GM21786 (cell line): ENCODE measurements around the gene ANO6.

Experiments
- ATAC-seq: cut with Tn5 transposase; IDR thresholded peaks from one replicate; pipeline ENCODE4 v1.9.1; 2021; ENCODE audit not compliant: unreplicated experiment

Gene ANO6

GRCh38 chr12:45434094-45434493, 218.2 kb downstream of the ANO6 start:
- no peak for ATAC-seq

- no peak for ATAC-seq
Observed at GRCh38 chr12:45435945-45436710, 220.2 kb downstream of the ANO6 start.

GRCh38 chr12:45439039-45439438, 223.1 kb downstream of the ANO6 start:
- ATAC-seq: no peak

DNA sequence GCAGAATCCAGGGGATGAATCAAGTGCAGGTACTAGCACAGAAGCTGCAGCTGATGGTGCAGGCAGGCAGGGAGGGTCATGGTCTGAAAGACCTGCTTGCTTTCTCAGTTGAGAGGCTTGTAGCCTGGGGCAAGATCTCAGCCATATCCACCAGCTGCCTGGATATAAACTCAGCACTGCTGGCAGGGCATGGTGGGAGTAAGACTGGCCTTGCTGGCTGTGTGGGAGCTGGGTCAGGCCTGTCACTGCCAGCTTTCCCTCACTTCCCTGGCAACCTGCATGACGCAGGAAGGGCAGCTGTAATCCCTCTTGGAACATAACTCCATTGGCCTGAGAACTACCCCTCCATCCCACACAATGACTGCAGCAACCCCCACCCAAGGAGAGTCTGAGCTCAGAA, 230.1 kb downstream of the ANO6 start:
- no peak for ATAC-seq

- no peak for ATAC-seq
Observed at GRCh38 chr12:45458238-45458637, 242.3 kb downstream of the ANO6 start.

DNA sequence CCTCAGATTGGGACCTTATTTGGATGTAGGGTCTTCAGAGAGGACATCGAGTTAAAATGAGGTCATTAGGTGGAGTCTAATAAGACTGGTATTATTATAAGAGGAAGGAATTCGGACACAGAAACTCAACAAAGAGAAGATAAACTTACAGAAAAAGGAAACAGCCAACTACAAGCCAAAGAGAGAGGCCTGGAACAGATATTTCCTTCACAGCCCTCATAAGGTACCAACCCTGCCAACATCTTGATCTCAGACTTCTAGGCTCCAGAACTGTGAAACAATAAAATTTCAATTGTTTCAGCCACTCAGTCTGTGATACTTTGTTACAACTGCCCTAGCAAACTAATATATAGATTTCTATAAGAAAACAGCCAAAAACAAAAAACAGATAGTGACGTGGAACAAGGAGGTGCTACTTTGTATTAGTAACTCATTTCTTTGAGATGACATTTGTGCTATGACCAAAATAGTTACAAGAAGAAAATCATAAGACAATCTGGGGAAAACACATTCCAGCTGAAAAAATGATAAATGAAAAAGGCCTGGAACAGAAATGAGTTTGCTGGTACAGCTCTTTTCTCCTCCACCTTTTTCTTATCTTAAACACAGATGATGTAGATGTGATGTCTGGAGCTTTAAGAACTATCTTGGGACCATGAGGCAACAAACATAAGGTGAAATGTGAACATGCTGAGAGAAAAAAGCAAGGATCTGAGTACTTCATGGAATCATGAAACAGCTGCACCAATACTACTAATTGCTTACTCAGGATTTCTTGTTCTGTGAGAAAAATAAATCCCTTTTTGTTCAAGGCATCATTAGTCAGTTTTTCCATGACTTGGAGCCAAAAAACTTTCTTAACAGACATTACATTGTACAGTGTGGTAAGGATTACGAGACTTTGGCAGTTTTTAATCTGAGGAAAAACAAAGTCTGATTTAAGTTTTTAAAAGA, 243.2 kb downstream of the ANO6 start:
- ATAC-seq: no peak

- ATAC-seq: no peak
Observed at GRCh38 chr12:45462506-45462905, 246.6 kb downstream of the ANO6 start.

GRCh38 chr12:45464699-45465098, 248.8 kb downstream of the ANO6 start:
- ATAC-seq: no peak

DNA sequence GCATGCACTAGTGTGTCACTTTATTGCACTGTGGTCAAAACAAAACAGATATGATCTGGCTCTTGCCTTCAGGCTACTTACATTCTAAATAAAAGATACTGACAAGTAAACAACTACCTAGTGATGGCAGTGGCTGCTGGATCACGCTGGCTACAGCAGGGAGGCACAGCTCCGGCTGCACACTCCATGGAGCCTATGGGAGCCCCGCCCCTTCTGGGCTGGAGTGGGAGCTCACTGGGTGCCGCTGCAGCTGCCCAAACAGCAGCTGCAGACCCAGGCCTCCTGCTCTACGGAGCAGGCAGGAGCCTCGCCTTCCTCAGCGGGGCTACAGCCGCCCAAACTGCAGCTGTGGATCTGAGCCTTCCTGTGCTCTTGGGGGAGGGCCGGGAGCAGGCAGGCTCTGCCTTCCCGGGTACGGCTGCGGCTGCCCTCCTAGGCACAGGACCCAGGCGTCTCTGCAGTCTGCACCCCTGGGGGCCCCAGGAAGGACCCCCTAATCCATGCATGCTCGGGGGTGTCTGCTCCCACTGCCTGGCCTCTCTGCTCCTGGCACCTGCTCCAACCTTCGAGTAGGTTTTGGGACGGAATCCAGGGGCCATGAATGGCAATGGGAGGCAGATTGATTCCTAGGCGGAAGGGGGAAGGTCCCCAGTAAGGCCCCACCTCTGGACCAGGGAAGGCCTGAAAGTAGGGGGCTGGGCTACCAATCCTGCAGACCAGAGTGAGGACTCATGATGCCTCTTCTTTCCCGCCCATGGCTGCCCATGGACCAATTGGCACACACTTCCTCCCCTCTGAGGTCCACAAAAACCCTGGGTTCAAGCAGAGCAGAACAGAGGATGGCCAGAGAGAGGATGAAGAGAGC, 253.1 kb downstream of the ANO6 start:
- no peak for ATAC-seq

- ATAC-seq: no peak
Observed at GRCh38 chr12:45469902-45470301, 254.0 kb downstream of the ANO6 start.

DNA sequence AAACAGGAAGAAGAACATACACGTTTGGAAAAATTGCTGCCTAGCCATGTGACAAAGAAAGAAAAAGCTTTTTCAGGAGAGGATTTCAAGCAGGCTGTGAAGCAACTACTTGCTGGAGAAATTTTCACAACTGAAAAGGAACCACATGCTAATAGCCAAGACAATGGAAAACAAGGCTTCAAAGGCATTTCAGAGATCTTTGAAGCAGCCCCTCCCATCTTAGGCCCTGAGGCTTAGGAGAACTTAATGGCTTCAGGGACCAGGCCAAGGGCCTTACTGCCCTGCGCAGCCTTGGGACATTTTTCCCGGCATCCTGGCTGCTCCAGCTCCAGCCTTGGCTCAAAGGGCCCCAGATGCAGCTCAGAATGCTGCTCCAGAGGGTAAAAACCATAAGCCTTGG, 257.7 kb downstream of the ANO6 start:
- ATAC-seq: no peak

DNA sequence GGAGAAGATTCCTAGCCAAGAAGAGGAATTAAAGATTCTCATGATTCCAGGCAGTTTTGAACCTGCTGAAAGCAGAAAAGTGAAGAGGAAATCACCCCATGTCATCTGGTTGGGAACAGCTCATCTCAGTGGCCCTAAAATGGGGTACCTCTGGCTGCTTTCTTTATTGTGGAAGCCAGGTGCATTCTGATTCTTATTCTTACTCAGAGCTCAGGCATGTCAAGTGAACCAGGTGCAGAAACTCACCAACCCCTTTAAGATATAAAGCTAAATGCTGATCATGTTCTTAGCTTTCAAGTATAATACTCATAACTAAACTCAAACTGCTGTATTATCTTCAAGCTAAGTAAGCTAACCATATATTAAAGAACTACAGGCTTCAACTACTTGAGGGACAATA, 259.7 kb downstream of the ANO6 start:
- no peak for ATAC-seq

- no peak for ATAC-seq
Observed at GRCh38 chr12:45477526-45477925, 261.6 kb downstream of the ANO6 start.

DNA sequence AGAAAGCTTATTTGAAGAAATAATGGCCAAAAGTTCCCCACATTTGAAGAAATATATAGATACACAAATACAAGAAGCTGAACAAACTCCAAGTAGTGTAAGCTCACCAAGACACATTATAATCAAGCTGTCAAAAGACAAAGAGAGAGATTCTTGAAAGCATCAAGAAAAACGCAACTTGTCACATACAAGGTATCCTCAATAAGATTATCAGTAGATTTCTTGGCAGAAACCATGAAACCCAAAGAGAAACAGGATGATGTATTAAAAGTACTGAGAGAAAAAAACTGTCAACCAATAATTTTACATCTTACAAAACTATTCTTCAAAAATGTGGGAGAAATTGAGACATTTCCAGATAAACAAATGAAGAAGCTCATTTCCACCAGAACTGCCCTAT, 263.0 kb downstream of the ANO6 start:
- ATAC-seq: no peak

GRCh38 chr12:45481746-45482145, 265.9 kb downstream of the ANO6 start:
- no peak for ATAC-seq

- no peak for ATAC-seq
Observed at GRCh38 chr12:45483571-45483970, 267.7 kb downstream of the ANO6 start.
